ENCODE results near the gene ARHGEF4.

Gene ARHGEF4

GRCh38 chr2:130830538-130830937, 6.2 kb upstream of the ARHGEF4 start:
- DNase-seq = no peak
- in situ Hi-C loops (cut with HindIII; ENCODE audit: low pct_ligation_motif_present, low pct_unique_long_range_greater_than_20kb, low sequenced_read_pairs) = no loop called here

GRCh38 chr2:130831356-130831755, 5.4 kb upstream of the ARHGEF4 start:
- no peak for DNase-seq
- in situ Hi-C loops (cut with HindIII; ENCODE audit: low pct_ligation_motif_present, low pct_unique_long_range_greater_than_20kb, low sequenced_read_pairs) = no loop called here

GRCh38 chr2:130832296-130832940, 4.3 kb upstream of the ARHGEF4 start:
- in situ Hi-C loops (cut with HindIII; ENCODE audit: low pct_ligation_motif_present, low pct_unique_long_range_greater_than_20kb, low sequenced_read_pairs) = no loop called here
- no peak for DNase-seq

GRCh38 chr2:130834091-130834930, 2.4 kb upstream of the ARHGEF4 start:
- in situ Hi-C loops (cut with HindIII; ENCODE audit: low pct_ligation_motif_present, low pct_unique_long_range_greater_than_20kb, low sequenced_read_pairs) = no loop called here
- DNase-seq = no peak

- in situ Hi-C loops (cut with HindIII; ENCODE audit: low pct_ligation_motif_present, low pct_unique_long_range_greater_than_20kb, low sequenced_read_pairs) = no loop called here
- no peak for DNase-seq
Observed at GRCh38 chr2:130834931-130835765, 1.6 kb upstream of the ARHGEF4 start.

- no peak for DNase-seq
- in situ Hi-C loops (cut with HindIII; ENCODE audit: low pct_ligation_motif_present, low pct_unique_long_range_greater_than_20kb, low sequenced_read_pairs) = no loop called here
Observed at GRCh38 chr2:130835766-130836015, 1.0 kb upstream of the ARHGEF4 start.

- DNase-seq = no peak
- in situ Hi-C loops (cut with HindIII; ENCODE audit: low pct_ligation_motif_present, low pct_unique_long_range_greater_than_20kb, low sequenced_read_pairs) = no loop called here
Observed at GRCh38 chr2:130837175-130837810, 579 bp downstream of the ARHGEF4 start.

- in situ Hi-C loops (cut with HindIII; ENCODE audit: low pct_ligation_motif_present, low pct_unique_long_range_greater_than_20kb, low sequenced_read_pairs) = no loop called here
- no peak for DNase-seq
Observed at GRCh38 chr2:130837811-130838565, 1.3 kb downstream of the ARHGEF4 start.

GRCh38 chr2:130839011-130839780, 2.5 kb downstream of the ARHGEF4 start:
- in situ Hi-C loops (cut with HindIII; ENCODE audit: low pct_ligation_motif_present, low pct_unique_long_range_greater_than_20kb, low sequenced_read_pairs) = no loop called here
- no peak for DNase-seq

- DNase-seq = no peak
- in situ Hi-C loops (cut with HindIII; ENCODE audit: low pct_ligation_motif_present, low pct_unique_long_range_greater_than_20kb, low sequenced_read_pairs) = no loop called here
Observed at GRCh38 chr2:130840506-130840905, 3.8 kb downstream of the ARHGEF4 start.

- DNase-seq = no peak
- in situ Hi-C loops (cut with HindIII; ENCODE audit: low pct_ligation_motif_present, low pct_unique_long_range_greater_than_20kb, low sequenced_read_pairs) = no loop called here
Observed at GRCh38 chr2:130841741-130842365, 5.1 kb downstream of the ARHGEF4 start.

GRCh38 chr2:130842770-130843169, 6.1 kb downstream of the ARHGEF4 start:
- in situ Hi-C loops (cut with HindIII; ENCODE audit: low pct_ligation_motif_present, low pct_unique_long_range_greater_than_20kb, low sequenced_read_pairs) = no loop called here
- no peak for DNase-seq

GRCh38 chr2:130843321-130843985, 6.7 kb downstream of the ARHGEF4 start:
- no peak for DNase-seq
- in situ Hi-C loops (cut with HindIII; ENCODE audit: low pct_ligation_motif_present, low pct_unique_long_range_greater_than_20kb, low sequenced_read_pairs) = no loop called here

GRCh38 chr2:130844161-130844560, 7.4 kb downstream of the ARHGEF4 start:
- in situ Hi-C loops (cut with HindIII; ENCODE audit: low pct_ligation_motif_present, low pct_unique_long_range_greater_than_20kb, low sequenced_read_pairs) = no loop called here

GRCh38 chr2:130845505-130846085, 8.9 kb downstream of the ARHGEF4 start:
- in situ Hi-C loops (cut with HindIII; ENCODE audit: low pct_ligation_motif_present, low pct_unique_long_range_greater_than_20kb, low sequenced_read_pairs) = no loop called here
- no peak for DNase-seq

More at GRCh38 chr2:130844161-130844560, 7.4 kb downstream of the ARHGEF4 start:
- no peak for DNase-seq

- in situ Hi-C loops (cut with HindIII; ENCODE audit: low pct_ligation_motif_present, low pct_unique_long_range_greater_than_20kb, low sequenced_read_pairs) = no loop called here
- no peak for DNase-seq
Observed at GRCh38 chr2:130846233-130846632, 9.5 kb downstream of the ARHGEF4 start.
